Panc1 (cell line): ENCODE data around the gene GOLGA6C. TPM values are rescaled to one million over a fixed set of nuclear protein-coding genes. Genes with fewer than 3 reads are reported as not detected.
"Not testable (repeated sequence)": the region's sequence is repeated elsewhere in the genome, so short reads cannot be mapped to it uniquely, and the experiment has no call there.

ENCODE experiments used
- ATAC-seq: fragments of 200-7000 bp; cut with Tn5 transposase; 2 replicates; pipeline ENCODE4 v1.9.1; 2020; ENCODE audit warnings: mild to moderate bottlenecking, moderate library complexity
- BruUV-seq: library from RNA; stranded (reverse); fragments of 400-500 nt; replicated peaks from 2 replicates; lab custom pipeline; 2021; lab: Mats Ljungman, UMichigan
- CTCF ChIA-PET: fragments of 300-600 bp; sonication (Branson Sonifier 250); formaldehyde crosslinking; loops from one replicate; lab custom pipeline; 2022; ENCODE audit warnings: antibody characterized with exemption; lab: Charles Lee
- POLR2A ChIA-PET: fragments of 300-600 bp; sonication (Branson Sonifier 250); formaldehyde crosslinking; loops from one replicate; lab custom pipeline; 2022; ENCODE audit warnings: antibody characterized with exemption; lab: Charles Lee
- DNase-seq: peaks from one replicate; pipeline ENCODE4 v3.0.0-alpha.2; 2010; ENCODE audit warnings: low read depth, low spot score
- H3K27ac ChIP-seq: 2 replicates; pipeline ENCODE4 v1.5.1; 2011; ENCODE audit warnings: mild to moderate bottlenecking, low read length, inconsistent platforms
- H3K27me3 ChIP-seq: fragments of 200-500 bp; sonication (Bioruptor generic); 2 replicates; pipeline ENCODE4 v1.6.0; 2014; ENCODE audit warnings: low read length, inconsistent platforms; ENCODE audit not compliant: control insufficient read depth, insufficient read depth
- H3K36me3 ChIP-seq: fragments of 200-500 bp; sonication (Bioruptor generic); 2 replicates; pipeline ENCODE4 v1.5.1; 2014; ENCODE audit warnings: inconsistent platforms, mild to moderate bottlenecking, low read length, moderate library complexity; ENCODE audit not compliant: control insufficient read depth, insufficient read depth
- H3K4me1 ChIP-seq: 2 replicates; pipeline ENCODE4 v1.5.1; 2011; ENCODE audit warnings: inconsistent platforms, mild to moderate bottlenecking, low read length, moderate library complexity; ENCODE audit not compliant: control insufficient read depth, insufficient read depth
- H3K4me3 ChIP-seq, 2 experiments: 2 replicates each; pipeline ENCODE4 v1.5.1; 2011 to 2012; ENCODE audit warnings: low read depth in 2 of 2, low read length in 2 of 2, mild to moderate bottlenecking in 2 of 2, inconsistent platforms in 1 of 2, moderate library complexity in 1 of 2
- H3K9me3 ChIP-seq: fragments of 200-500 bp; sonication (Bioruptor generic); 2 replicates; pipeline ENCODE4 v1.5.1; 2014; ENCODE audit warnings: low read depth, mild to moderate bottlenecking, inconsistent platforms, low read length, moderate library complexity; ENCODE audit not compliant: control insufficient read depth, insufficient read depth
- in situ Hi-C: cut with HindIII; loops from 2 replicates; pipeline ENCODE4 v1.10.0; 2016; ENCODE audit warnings: low sequenced_read_pairs, low pct_unique_long_range_greater_than_20kb
- intact Hi-C: fragments of 100-400 bp; cut with micrococcal nuclease; formaldehyde crosslinking; loops from one replicate; pipeline ENCODE4 v1.10.0; 2022; ENCODE audit not compliant: unreplicated experiment
- total RNA-seq: library from RNA; stranded (reverse); gene quantifications from one replicate; pipeline ENCODE4 v1.2.1, GENCODE V29; 2021; ENCODE audit not compliant: unreplicated experiment
- TF ChIP-seq, protein P1 (sequence below): fragments of 450-650 bp; IDR thresholded peaks from 2 replicates; pipeline ENCODE4 v1.5.1; 2017; ENCODE audit warnings: mild to moderate bottlenecking

The GOLGA6C gene
- total RNA-seq, 1 experiment from 2014 or later = not detected

DNA sequence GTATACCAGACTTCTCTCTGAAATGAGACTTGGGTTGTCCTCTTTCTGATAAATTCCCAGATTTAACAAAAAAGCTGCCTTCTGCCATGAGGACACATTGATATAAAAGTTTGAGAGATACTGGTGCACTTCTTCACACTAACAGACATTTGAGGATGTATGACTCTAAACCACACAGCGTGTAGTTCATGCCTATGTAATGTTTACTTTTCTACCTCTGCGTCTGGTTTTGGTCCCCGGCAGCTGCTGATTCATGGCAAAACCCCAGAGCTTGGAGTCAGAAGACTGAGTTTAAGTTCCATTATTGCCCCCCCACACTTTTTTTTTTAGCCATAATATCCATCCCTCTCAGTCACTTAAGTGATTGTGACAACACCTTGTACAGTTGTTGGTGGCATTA, 1.7 kb downstream of the GOLGA6C start:
- POLR2A ChIA-PET, H3K4me1 ChIP-seq, ATAC-seq, intact Hi-C loops, CTCF ChIA-PET, H3K9me3 ChIP-seq, H3K27me3 ChIP-seq, H3K27ac ChIP-seq, BruUV-seq, DNase-seq, H3K4me3 ChIP-seq, in situ Hi-C loops, H3K36me3 ChIP-seq: not testable (repeated sequence)

- ATAC-seq, H3K36me3 ChIP-seq, H3K9me3 ChIP-seq, H3K4me1 ChIP-seq, CTCF ChIA-PET, H3K4me3 ChIP-seq, POLR2A ChIA-PET, H3K27me3 ChIP-seq, intact Hi-C loops, H3K27ac ChIP-seq, in situ Hi-C loops, BruUV-seq, DNase-seq: not testable (repeated sequence)
Observed at GRCh38 chr15:75273751-75274359, 15.7 kb downstream of the GOLGA6C start.

DNA sequence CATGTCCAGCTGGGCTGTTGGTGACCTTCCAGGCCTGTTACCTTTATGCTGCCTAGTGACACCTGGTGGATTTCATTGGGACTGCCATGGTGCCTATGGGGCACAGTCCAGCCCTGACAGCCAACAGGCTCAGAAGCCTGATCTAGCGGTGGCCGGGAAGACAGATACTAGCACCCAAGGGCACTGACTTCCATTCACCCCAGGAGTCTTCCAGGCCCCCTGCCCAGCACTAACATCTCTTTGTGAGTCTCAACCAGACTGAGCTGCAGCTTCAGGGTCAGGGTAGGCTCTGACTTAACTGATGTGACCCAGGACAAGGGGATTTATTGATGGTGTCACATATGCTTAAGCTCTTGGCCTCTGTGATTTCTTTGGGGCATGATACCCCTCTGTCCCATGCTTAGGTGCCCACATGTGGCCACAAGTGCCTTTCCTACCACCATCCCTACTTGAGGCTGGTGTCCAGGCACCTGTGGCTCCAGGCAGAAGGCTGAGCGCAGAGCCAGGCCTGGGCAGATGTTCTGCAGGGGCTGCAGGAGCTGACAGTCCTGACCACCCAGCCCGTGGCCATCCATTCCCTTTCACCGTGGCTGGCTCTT, 16.5 kb downstream of the GOLGA6C start:
- H3K4me3 ChIP-seq, H3K9me3 ChIP-seq, in situ Hi-C loops, CTCF ChIA-PET, H3K27ac ChIP-seq, DNase-seq, POLR2A ChIA-PET, H3K4me1 ChIP-seq, BruUV-seq, intact Hi-C loops, H3K27me3 ChIP-seq, H3K36me3 ChIP-seq: not testable (repeated sequence)
- TF ChIP-seq, protein P1, sequence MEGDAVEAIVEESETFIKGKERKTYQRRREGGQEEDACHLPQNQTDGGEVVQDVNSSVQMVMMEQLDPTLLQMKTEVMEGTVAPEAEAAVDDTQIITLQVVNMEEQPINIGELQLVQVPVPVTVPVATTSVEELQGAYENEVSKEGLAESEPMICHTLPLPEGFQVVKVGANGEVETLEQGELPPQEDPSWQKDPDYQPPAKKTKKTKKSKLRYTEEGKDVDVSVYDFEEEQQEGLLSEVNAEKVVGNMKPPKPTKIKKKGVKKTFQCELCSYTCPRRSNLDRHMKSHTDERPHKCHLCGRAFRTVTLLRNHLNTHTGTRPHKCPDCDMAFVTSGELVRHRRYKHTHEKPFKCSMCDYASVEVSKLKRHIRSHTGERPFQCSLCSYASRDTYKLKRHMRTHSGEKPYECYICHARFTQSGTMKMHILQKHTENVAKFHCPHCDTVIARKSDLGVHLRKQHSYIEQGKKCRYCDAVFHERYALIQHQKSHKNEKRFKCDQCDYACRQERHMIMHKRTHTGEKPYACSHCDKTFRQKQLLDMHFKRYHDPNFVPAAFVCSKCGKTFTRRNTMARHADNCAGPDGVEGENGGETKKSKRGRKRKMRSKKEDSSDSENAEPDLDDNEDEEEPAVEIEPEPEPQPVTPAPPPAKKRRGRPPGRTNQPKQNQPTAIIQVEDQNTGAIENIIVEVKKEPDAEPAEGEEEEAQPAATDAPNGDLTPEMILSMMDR = peak; percentile 92
- ATAC-seq = peak; percentile 100

GRCh38 chr15:75275617-75276016, 17.5 kb downstream of the GOLGA6C start:
- H3K36me3 ChIP-seq, intact Hi-C loops, H3K4me3 ChIP-seq, ATAC-seq, DNase-seq, CTCF ChIA-PET, POLR2A ChIA-PET, in situ Hi-C loops, H3K27ac ChIP-seq, H3K27me3 ChIP-seq, H3K9me3 ChIP-seq, H3K4me1 ChIP-seq, BruUV-seq: not testable (repeated sequence)

DNA sequence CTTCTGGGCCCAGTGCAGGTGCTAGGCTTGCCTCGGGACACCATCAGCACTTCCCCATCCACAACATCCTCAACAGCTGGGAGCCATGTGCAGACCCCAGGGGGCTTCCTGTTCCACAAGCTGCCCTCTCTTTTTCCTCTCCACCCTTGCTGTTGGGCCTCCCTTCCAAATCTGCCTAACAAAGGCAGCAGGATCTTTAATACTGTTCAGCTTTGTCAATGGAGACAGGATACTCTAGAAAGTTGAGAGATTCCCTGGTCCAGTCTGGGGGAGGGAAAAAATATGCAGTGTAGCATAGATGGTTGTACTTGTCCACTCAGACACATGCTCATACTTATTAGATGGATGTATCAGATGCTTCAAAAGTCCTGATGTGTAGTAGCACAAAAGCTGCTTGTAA, 20.4 kb downstream of the GOLGA6C start:
- intact Hi-C loops, H3K27me3 ChIP-seq, H3K4me3 ChIP-seq, ATAC-seq, in situ Hi-C loops, BruUV-seq, H3K4me1 ChIP-seq, CTCF ChIA-PET, POLR2A ChIA-PET, H3K9me3 ChIP-seq, H3K36me3 ChIP-seq, H3K27ac ChIP-seq, DNase-seq: not testable (repeated sequence)

- ATAC-seq, H3K4me1 ChIP-seq, POLR2A ChIA-PET, H3K27ac ChIP-seq, intact Hi-C loops, DNase-seq, in situ Hi-C loops, CTCF ChIA-PET, H3K36me3 ChIP-seq, H3K9me3 ChIP-seq, BruUV-seq, H3K4me3 ChIP-seq, H3K27me3 ChIP-seq: not testable (repeated sequence)
Observed at GRCh38 chr15:75282572-75282971, 24.4 kb downstream of the GOLGA6C start, which contains the start of gene GOLGA6D. Gene GOLGA6D, plus strand, starts transcription at chr15:75282835. Its CDS starts 41 bp downstream, at chr15:75282876.

- H3K4me1 ChIP-seq, H3K27ac ChIP-seq, POLR2A ChIA-PET, ATAC-seq, DNase-seq, in situ Hi-C loops, H3K27me3 ChIP-seq, H3K4me3 ChIP-seq, intact Hi-C loops, CTCF ChIA-PET, H3K9me3 ChIP-seq, BruUV-seq, H3K36me3 ChIP-seq: not testable (repeated sequence)
Observed at GRCh38 chr15:75284152-75284551, 26.0 kb downstream of the GOLGA6C start.
